Right atrium auricular region (tissue), 2 donors: ENCODE measurements around the gene WDFY3. TPM values are rescaled to one million over a fixed set of nuclear protein-coding genes. Genes with fewer than 3 reads are reported as not detected.
A peak's percentile ranks its signal among the peaks of the same experiment; 100 is the strongest.
"Not testable (repeated sequence)": the region's sequence is repeated elsewhere in the genome, so short reads cannot be mapped to it uniquely, and the experiment has no call there.

ENCODE experiments used
- DNase-seq: peaks from one replicate; pipeline ENCODE4 v3.0.0-alpha.2; 2019; ENCODE audit warnings: low spot score
- H3K27ac ChIP-seq, 2 donors: fragments of 200-600 bp; sonication (generic); 1 replicate in 1 of 2; 2 replicates in 1 of 2; pipeline ENCODE4 v1.5.1; 2016 to 2019
- H3K27me3 ChIP-seq, 2 donors: fragments of 200-600 bp; sonication (generic); one replicate each; pipeline versions ENCODE4 v1.5.1 to v1.6.0; 2017 to 2019
- H3K36me3 ChIP-seq: fragments of 200-600 bp; sonication (generic); one replicate; pipeline ENCODE4 v1.5.1; 2016
- H3K4me1 ChIP-seq, 2 donors: fragments of 200-600 bp; sonication (generic); one replicate each; pipeline versions ENCODE4 v1.5.1 to v1.6.0; 2017 to 2019
- H3K4me3 ChIP-seq, 2 donors: fragments of 200-600 bp; sonication (generic); 1 replicate in 1 of 2; 2 replicates in 1 of 2; pipeline ENCODE4 v1.5.1; 2017 to 2019; ENCODE audit warnings: mild to moderate bottlenecking in 1 of 2, moderate library complexity in 1 of 2
- H3K9me3 ChIP-seq, 2 donors: fragments of 200-600 bp; sonication (generic); one replicate each; pipeline ENCODE4 v1.5.1; 2019
- total RNA-seq, 2 donors: library from RNA; depleted of rRNA; stranded (reverse); fragments of >200 nt; gene quantifications; one replicate each; pipeline ENCODE4 v1.1.0, GENCODE V29; 2016
- TF ChIP-seq, protein P1 (sequence below), 2 donors: fragments of 200-600 bp; sonication (generic); IDR thresholded peaks; one replicate each; pipeline ENCODE4 v1.5.1; 2019; ENCODE audit warnings: antibody characterized with exemption in 2 of 2

WDFY3 gene
- total RNA-seq, 2 donors from 2014 or later, result 27.6 to 40.0 TPM

DNA sequence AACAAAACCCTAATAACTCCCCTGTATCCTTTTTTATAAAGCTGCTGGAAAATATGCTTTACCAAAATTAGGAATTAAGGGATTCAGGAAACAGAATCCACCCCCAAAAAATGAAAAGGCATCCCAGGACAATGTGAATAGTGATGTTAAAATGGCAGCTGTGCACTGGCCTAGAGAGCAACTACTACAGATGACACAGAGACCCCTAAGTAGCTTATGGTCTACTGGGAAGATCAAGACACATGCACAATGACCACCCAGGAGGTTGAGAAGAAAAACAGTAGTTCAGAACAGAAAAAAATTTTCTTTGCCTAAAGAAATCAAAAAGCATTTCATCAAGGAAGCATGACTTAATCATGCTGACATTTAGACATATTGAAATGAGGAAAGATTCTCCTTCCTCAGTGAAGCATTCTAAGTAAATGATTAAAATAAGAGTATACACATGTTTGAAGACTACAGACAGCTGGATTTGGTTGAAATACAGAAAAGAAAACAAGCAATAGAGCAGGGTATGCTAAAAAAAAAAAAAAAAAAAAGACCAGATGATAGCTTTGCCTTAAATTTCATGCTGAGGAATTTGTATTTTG lies 117.3 kb downstream of the WDFY3 start:
- H3K9me3 ChIP-seq, result no peaks in the 10 kb centered on the region
- no peak for DNase-seq
- H3K4me1 ChIP-seq, result no peaks in the 10 kb centered on the region
- H3K36me3 ChIP-seq, result peaks cover 7% of the 10 kb centered on the region
- H3K4me3 ChIP-seq, result no peak overlapping the region
- H3K27me3 ChIP-seq, result no peaks in the 10 kb centered on the region
- TF ChIP-seq, protein P1, sequence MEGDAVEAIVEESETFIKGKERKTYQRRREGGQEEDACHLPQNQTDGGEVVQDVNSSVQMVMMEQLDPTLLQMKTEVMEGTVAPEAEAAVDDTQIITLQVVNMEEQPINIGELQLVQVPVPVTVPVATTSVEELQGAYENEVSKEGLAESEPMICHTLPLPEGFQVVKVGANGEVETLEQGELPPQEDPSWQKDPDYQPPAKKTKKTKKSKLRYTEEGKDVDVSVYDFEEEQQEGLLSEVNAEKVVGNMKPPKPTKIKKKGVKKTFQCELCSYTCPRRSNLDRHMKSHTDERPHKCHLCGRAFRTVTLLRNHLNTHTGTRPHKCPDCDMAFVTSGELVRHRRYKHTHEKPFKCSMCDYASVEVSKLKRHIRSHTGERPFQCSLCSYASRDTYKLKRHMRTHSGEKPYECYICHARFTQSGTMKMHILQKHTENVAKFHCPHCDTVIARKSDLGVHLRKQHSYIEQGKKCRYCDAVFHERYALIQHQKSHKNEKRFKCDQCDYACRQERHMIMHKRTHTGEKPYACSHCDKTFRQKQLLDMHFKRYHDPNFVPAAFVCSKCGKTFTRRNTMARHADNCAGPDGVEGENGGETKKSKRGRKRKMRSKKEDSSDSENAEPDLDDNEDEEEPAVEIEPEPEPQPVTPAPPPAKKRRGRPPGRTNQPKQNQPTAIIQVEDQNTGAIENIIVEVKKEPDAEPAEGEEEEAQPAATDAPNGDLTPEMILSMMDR (IDR thresholded peaks at IDR 0.05), result no peak
- no peak overlapping the region for H3K27ac ChIP-seq

DNA sequence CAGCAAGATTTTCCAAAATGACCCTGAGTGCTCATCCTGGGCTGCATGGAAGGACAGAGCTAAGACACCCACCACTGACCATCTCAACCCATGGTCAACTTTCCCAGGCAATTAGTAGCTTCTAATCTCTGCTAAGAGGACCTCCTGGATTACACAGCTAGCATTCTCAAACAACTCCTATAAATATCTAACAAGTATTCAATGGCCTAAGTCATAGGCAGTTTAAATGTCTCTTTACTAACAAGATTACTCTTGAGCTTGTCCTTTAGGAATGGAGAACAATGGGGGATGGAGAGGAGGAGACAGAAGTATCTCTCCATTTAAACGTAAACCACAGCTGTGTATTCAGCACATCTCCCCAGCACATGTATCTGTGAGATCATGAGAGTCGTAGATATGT lies 118.1 kb downstream of the WDFY3 start:
- H3K36me3 ChIP-seq, result peaks cover 7% of the 10 kb centered on the region
- no peaks in the 10 kb centered on the region for H3K4me1 ChIP-seq
- TF ChIP-seq, protein P1 (IDR thresholded peaks at IDR 0.05), result no peak
- H3K27ac ChIP-seq, result peak overlapping the region in 1 of 2 donors; percentile 43
- H3K4me3 ChIP-seq, result no peak overlapping the region
- no peaks in the 10 kb centered on the region for H3K9me3 ChIP-seq
- no peak for DNase-seq
- H3K27me3 ChIP-seq, result no peaks in the 10 kb centered on the region

DNA sequence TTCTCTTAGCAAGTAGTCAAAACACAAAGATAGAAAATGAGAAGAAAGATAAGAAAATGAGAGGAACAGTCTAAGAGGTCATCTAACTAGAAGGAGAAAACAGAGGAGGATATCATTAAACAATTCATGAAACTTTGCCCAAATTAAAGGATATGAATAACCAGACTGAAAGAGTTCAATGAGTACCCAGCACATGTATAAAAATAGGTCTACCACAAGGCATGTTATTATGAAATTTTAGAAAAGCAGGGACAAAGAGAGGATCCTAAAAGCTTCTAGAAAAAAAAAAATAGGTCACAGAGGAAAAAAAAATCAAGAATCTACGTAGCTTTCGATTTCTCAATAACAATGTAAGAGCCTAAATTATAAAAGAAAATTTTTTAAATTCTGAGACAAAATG lies 118.5 kb downstream of the WDFY3 start:
- no peaks in the 10 kb centered on the region for H3K9me3 ChIP-seq
- peaks cover 7% of the 10 kb centered on the region for H3K36me3 ChIP-seq
- H3K4me3 ChIP-seq, result no peak overlapping the region
- H3K27me3 ChIP-seq, result no peaks in the 10 kb centered on the region
- TF ChIP-seq, protein P1 (IDR thresholded peaks at IDR 0.05), result no peak
- H3K27ac ChIP-seq, result peak overlapping the region in 1 of 2 donors; percentile 43
- DNase-seq, result no peak
- H3K4me1 ChIP-seq, result no peaks in the 10 kb centered on the region

DNA sequence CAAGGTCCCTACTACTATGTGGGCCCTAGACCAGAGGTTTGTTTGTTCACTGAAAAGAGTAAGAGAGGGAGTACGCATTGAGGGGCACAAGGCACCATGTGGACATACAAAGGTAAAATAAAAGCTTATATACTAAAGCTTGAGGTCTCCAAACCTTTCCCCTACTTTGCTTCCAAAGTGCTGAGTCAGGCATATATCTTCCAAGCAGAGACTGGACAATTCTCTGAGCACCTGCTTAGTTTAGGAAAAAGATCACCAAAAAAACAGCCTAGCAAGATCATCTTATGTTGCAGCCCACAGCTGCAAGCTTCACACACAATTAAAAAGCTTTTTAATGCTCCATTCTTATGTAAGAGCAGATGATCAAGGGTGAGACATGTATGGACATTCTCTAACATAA lies 119.5 kb downstream of the WDFY3 start:
- Histone ChIP-seq H3K9me3 (no peaks in the 10 kb centered on the region), H3K4me1 (no peaks in the 10 kb centered on the region), H3K4me3 (no peak overlapping the region), H3K36me3 (peaks cover 7% of the 10 kb centered on the region), H3K27ac (no peak overlapping the region), H3K27me3 (no peaks in the 10 kb centered on the region)
- no peak for DNase-seq
- TF ChIP-seq, protein P1 (IDR thresholded peaks at IDR 0.05), result no peak

DNA sequence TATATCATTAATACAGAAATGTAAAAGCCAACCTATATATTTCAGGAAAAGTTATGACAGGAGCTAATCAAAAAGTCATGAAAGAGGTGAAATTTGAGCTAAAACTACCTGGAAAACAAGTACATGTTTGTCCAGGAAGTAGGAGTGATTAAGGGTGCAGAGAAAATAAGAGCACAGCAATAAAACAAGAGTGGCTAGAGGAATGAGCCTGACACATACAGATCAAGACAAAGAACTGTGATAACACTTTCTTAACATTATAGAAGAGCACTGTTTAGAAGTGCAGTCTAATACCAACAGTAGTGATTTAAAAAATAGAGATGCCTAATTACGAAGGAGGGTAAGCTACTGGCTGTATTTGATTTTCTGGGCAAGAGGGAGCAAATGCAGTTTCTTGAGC lies 125.1 kb downstream of the WDFY3 start:
- Histone ChIP-seq H3K4me1 (no peaks in the 10 kb centered on the region), H3K36me3 (peaks cover 18% of the 10 kb centered on the region), H3K4me3 (no peak overlapping the region), H3K27ac (no peak overlapping the region), H3K27me3 (no peaks in the 10 kb centered on the region), H3K9me3 (no peaks in the 10 kb centered on the region)
- TF ChIP-seq, protein P1 (IDR thresholded peaks at IDR 0.05), result no peak
- DNase-seq, result no peak

DNA sequence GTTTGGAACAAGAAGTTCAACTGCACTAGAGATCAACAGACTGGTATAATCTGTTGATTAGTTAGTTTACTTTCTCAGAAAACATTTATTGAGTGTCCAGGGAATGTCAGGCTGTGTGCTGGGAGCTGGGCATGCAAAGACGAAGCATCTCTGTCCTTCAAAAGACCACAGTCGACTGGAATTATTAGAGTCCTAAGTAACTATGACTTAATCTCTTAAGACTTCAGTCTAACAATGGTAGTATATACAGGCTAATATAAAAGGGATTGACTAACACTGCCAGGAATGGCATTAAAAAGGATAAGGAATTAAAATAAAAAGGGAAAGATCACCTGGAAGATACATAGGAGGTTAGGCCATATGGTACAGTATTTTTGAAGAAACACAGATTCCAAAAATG lies 128.7 kb downstream of the WDFY3 start:
- Histone ChIP-seq H3K27ac (no peak overlapping the region), H3K9me3 (no peaks in the 10 kb centered on the region)

DNA sequence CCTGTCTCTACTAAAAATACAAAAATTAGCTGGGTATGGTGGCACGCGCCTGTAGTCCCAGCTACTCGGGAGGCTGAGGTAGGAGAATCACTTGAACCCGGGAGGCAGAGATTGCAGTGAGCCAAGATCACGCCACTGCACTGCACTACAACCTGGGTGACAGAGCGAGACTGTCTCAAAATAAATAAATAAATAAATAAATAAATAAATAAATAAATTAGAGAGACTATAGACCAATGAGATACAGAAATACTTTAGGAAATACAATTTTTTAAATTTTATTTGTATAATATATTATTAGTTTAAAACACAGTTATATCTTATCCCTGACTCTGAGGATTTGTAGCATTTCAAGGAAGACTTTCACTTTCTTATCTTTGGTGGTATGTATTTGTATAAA lies 136.9 kb downstream of the WDFY3 start:
- H3K27me3 ChIP-seq, DNase-seq, H3K4me1 ChIP-seq, H3K4me3 ChIP-seq, H3K9me3 ChIP-seq, H3K27ac ChIP-seq: not testable (repeated sequence)
- H3K36me3 ChIP-seq, result peaks cover 11% of the 10 kb centered on the region

More for the DNA sequence above, 128.7 kb downstream of the WDFY3 start:
- Histone ChIP-seq H3K4me1 (no peaks in the 10 kb centered on the region), H3K36me3 (peaks cover 26% of the 10 kb centered on the region), H3K4me3 (no peak overlapping the region), H3K27me3 (no peaks in the 10 kb centered on the region)
- TF ChIP-seq, protein P1 (IDR thresholded peaks at IDR 0.05), result no peak
- no peak for DNase-seq
